Measurements from ENCODE around the gene PRTFDC1. TPM values are rescaled to one million over a fixed set of nuclear protein-coding genes. Genes with fewer than 3 reads are reported as not detected.
"Not testable (repeated sequence)": the region's sequence is repeated elsewhere in the genome, so short reads cannot be mapped to it uniquely, and the experiment has no call there.

PRTFDC1 gene
- total and polyA plus RNA-seq, 5 donors from 2014 or later: 0.37 to 1.6 (median 1.3) TPM; not detected in 2

GRCh38 chr10:24928163-24928562 is 24.2 kb downstream of the PRTFDC1 start:
- H3K36me3 Mint-ChIP-seq: no peaks in the 10 kb centered on the region
- DNase-seq (no peak), ATAC-seq (ENCODE audit: low read depth in 2 of 2) (no peak)
- H3K27me3 Mint-ChIP-seq: no peaks in the 10 kb centered on the region
- Histone ChIP-seq H3K4me3 (ENCODE audit: low read depth, low read length) (no peak overlapping the region), H3K9me3 (ENCODE audit: control insufficient read depth in 2 of 2, low read length in 2 of 2) (no peaks in the 10 kb centered on the region), H3K27me3 (ENCODE audit: control insufficient read depth, insufficient read depth, low read length) (no peaks in the 10 kb centered on the region), H3K36me3 (ENCODE audit: control insufficient read depth, insufficient read depth, low read length) (no peaks in the 10 kb centered on the region), H3K27ac (ENCODE audit: insufficient read depth, low read length, poor library complexity, severe bottlenecking) (no peak overlapping the region), H3K4me1 (ENCODE audit: control insufficient read depth, insufficient read depth, low read length, poor library complexity, severe bottlenecking) (no peaks in the 10 kb centered on the region)
- H3K4me3 Mint-ChIP-seq: no peak overlapping the region
- peaks cover 0 to 17% (median 3%) of the 10 kb centered on the region in 7 donors for H3K9me3 Mint-ChIP-seq
- no peak overlapping the region for H3K27ac Mint-ChIP-seq
- peaks cover 0 to 5% (median 1%) of the 10 kb centered on the region in 4 donors for H3K4me1 Mint-ChIP-seq

- peaks cover 0 to 2% (median under 1%) of the 10 kb centered on the region in 4 donors for H3K4me1 Mint-ChIP-seq
Observed at GRCh38 chr10:24926557-24926956, 25.8 kb downstream of the PRTFDC1 start.

GRCh38 chr10:24925799-24926198 is 26.6 kb downstream of the PRTFDC1 start:
- DNase-seq (no peak), ATAC-seq (ENCODE audit: low read depth in 2 of 2) (no peak)
- Mint-ChIP-seq H3K9me3 (peaks cover 0 to 17% (median 3%) of the 10 kb centered on the region in 7 donors), H3K4me1 (peaks cover 5 to 9% (median 7%) of the 10 kb centered on the region in 4 donors), H3K36me3 (no peaks in the 10 kb centered on the region), H3K4me3 (no peak overlapping the region), H3K27ac (no peak overlapping the region), H3K27me3 (no peaks in the 10 kb centered on the region)
- Histone ChIP-seq H3K4me3 (ENCODE audit: low read depth, low read length) (no peak overlapping the region), H3K27ac (ENCODE audit: insufficient read depth, low read length, poor library complexity, severe bottlenecking) (no peak overlapping the region), H3K36me3 (ENCODE audit: control insufficient read depth, insufficient read depth, low read length) (no peaks in the 10 kb centered on the region), H3K27me3 (ENCODE audit: control insufficient read depth, insufficient read depth, low read length) (no peaks in the 10 kb centered on the region), H3K9me3 (ENCODE audit: control insufficient read depth in 2 of 2, low read length in 2 of 2) (no peaks in the 10 kb centered on the region), H3K4me1 (ENCODE audit: control insufficient read depth, insufficient read depth, low read length, poor library complexity, severe bottlenecking) (peaks cover 3% of the 10 kb centered on the region)

More at GRCh38 chr10:24926557-24926956, 25.8 kb downstream of the PRTFDC1 start:
- no peaks in the 10 kb centered on the region for H3K9me3 ChIP-seq (ENCODE audit: control insufficient read depth in 2 of 2, low read length in 2 of 2)
- DNase-seq: no peak
- Mint-ChIP-seq H3K9me3 (peaks cover 0 to 17% (median 3%) of the 10 kb centered on the region in 7 donors), H3K27me3 (no peaks in the 10 kb centered on the region), H3K36me3 (no peaks in the 10 kb centered on the region), H3K27ac (no peak overlapping the region), H3K4me3 (no peak overlapping the region)
- H3K36me3 ChIP-seq (ENCODE audit: control insufficient read depth, insufficient read depth, low read length): no peaks in the 10 kb centered on the region
- no peaks in the 10 kb centered on the region for H3K4me1 ChIP-seq (ENCODE audit: control insufficient read depth, insufficient read depth, low read length, poor library complexity, severe bottlenecking)
- no peak for ATAC-seq (ENCODE audit: low read depth in 2 of 2)
- no peak overlapping the region for H3K27ac ChIP-seq (ENCODE audit: insufficient read depth, low read length, poor library complexity, severe bottlenecking)
- no peaks in the 10 kb centered on the region for H3K27me3 ChIP-seq (ENCODE audit: control insufficient read depth, insufficient read depth, low read length)
- no peak overlapping the region for H3K4me3 ChIP-seq (ENCODE audit: low read depth, low read length)

- H3K27ac Mint-ChIP-seq; H3K9me3 ChIP-seq (ENCODE audit: control insufficient read depth in 2 of 2, low read length in 2 of 2); H3K27ac ChIP-seq (ENCODE audit: insufficient read depth, low read length, poor library complexity, severe bottlenecking); H3K36me3 ChIP-seq (ENCODE audit: control insufficient read depth, insufficient read depth, low read length); H3K4me1 ChIP-seq (ENCODE audit: control insufficient read depth, insufficient read depth, low read length, poor library complexity, severe bottlenecking); H3K4me3 Mint-ChIP-seq; H3K36me3 Mint-ChIP-seq; DNase-seq; H3K27me3 Mint-ChIP-seq; H3K4me3 ChIP-seq (ENCODE audit: low read depth, low read length); ATAC-seq (ENCODE audit: low read depth in 2 of 2); H3K27me3 ChIP-seq (ENCODE audit: control insufficient read depth, insufficient read depth, low read length): not testable (repeated sequence)
- Mint-ChIP-seq H3K4me1 (peaks cover 6 to 12% (median 9%) of the 10 kb centered on the region in 4 donors), H3K9me3 (peaks cover 0 to 18% (median 3%) of the 10 kb centered on the region in 7 donors)
Observed at GRCh38 chr10:24924483-24924882, 27.9 kb downstream of the PRTFDC1 start.

GRCh38 chr10:24922222-24922868 is 30.1 kb downstream of the PRTFDC1 start:
- H3K4me3 Mint-ChIP-seq; H3K4me3 ChIP-seq (ENCODE audit: low read depth, low read length); H3K27me3 ChIP-seq (ENCODE audit: control insufficient read depth, insufficient read depth, low read length); H3K36me3 ChIP-seq (ENCODE audit: control insufficient read depth, insufficient read depth, low read length); ATAC-seq (ENCODE audit: low read depth in 2 of 2); H3K27ac ChIP-seq (ENCODE audit: insufficient read depth, low read length, poor library complexity, severe bottlenecking); H3K36me3 Mint-ChIP-seq; DNase-seq; H3K9me3 ChIP-seq (ENCODE audit: control insufficient read depth in 2 of 2, low read length in 2 of 2); H3K27me3 Mint-ChIP-seq; H3K27ac Mint-ChIP-seq; H3K4me1 ChIP-seq (ENCODE audit: control insufficient read depth, insufficient read depth, low read length, poor library complexity, severe bottlenecking): not testable (repeated sequence)
- H3K9me3 Mint-ChIP-seq: peaks cover 0 to 18% (median 3%) of the 10 kb centered on the region in 7 donors
- H3K4me1 Mint-ChIP-seq: peaks cover 6 to 12% (median 9%) of the 10 kb centered on the region in 4 donors

- no peaks in the 10 kb centered on the region for H3K9me3 ChIP-seq (ENCODE audit: control insufficient read depth in 2 of 2, low read length in 2 of 2)
- H3K4me3 ChIP-seq (ENCODE audit: low read depth, low read length): no peak overlapping the region
- ATAC-seq (ENCODE audit: low read depth in 2 of 2) (no peak), DNase-seq (peak in 1 of 3 donors; percentile 27)
- peak overlapping the region in 2 of 3 donors; percentile 42 to 52 for H3K27ac Mint-ChIP-seq
- no peak overlapping the region for H3K4me3 Mint-ChIP-seq
- peaks cover 4% of the 10 kb centered on the region for H3K4me1 ChIP-seq (ENCODE audit: control insufficient read depth, insufficient read depth, low read length, poor library complexity, severe bottlenecking)
- H3K27me3 Mint-ChIP-seq: no peaks in the 10 kb centered on the region
- H3K27me3 ChIP-seq (ENCODE audit: control insufficient read depth, insufficient read depth, low read length): no peaks in the 10 kb centered on the region
- peaks cover 6 to 12% (median 8%) of the 10 kb centered on the region in 4 donors for H3K4me1 Mint-ChIP-seq
- no peaks in the 10 kb centered on the region for H3K36me3 ChIP-seq (ENCODE audit: control insufficient read depth, insufficient read depth, low read length)
- no peaks in the 10 kb centered on the region for H3K36me3 Mint-ChIP-seq
- no peak overlapping the region for H3K27ac ChIP-seq (ENCODE audit: insufficient read depth, low read length, poor library complexity, severe bottlenecking)
- H3K9me3 Mint-ChIP-seq: peaks cover 0 to 18% (median 3%) of the 10 kb centered on the region in 7 donors
Observed at GRCh38 chr10:24920907-24921881, 31.2 kb downstream of the PRTFDC1 start.

- not testable (repeated sequence) for H3K27me3 Mint-ChIP-seq; DNase-seq; H3K27ac ChIP-seq (ENCODE audit: insufficient read depth, low read length, poor library complexity, severe bottlenecking); H3K27me3 ChIP-seq (ENCODE audit: control insufficient read depth, insufficient read depth, low read length); H3K36me3 ChIP-seq (ENCODE audit: control insufficient read depth, insufficient read depth, low read length); H3K9me3 ChIP-seq (ENCODE audit: control insufficient read depth in 2 of 2, low read length in 2 of 2); H3K4me3 ChIP-seq (ENCODE audit: low read depth, low read length); H3K36me3 Mint-ChIP-seq; H3K27ac Mint-ChIP-seq; H3K4me1 ChIP-seq (ENCODE audit: control insufficient read depth, insufficient read depth, low read length, poor library complexity, severe bottlenecking); H3K4me3 Mint-ChIP-seq; ATAC-seq (ENCODE audit: low read depth in 2 of 2)
- Mint-ChIP-seq H3K4me1 (peaks cover 6 to 12% (median 8%) of the 10 kb centered on the region in 4 donors), H3K9me3 (peaks cover 0 to 17% (median 2%) of the 10 kb centered on the region in 7 donors)
Observed at GRCh38 chr10:24920192-24920591, 32.2 kb downstream of the PRTFDC1 start.
